Ecto neural progenitor cell (in vitro differentiated cells): Measurements from ENCODE around the gene DOCK6.

Experiments used
- DNase-seq: peaks from one replicate; pipeline ENCODE4 v3.0.0-alpha.2; 2018; ENCODE audit warnings: low spot score

Gene DOCK6

GRCh38 chr19:11261971-11262839 lies at the start of gene DOCK6:
TSS of gene DOCK6 (minus strand) at chr19:11262524. CDS start at chr19:11262440, 84 bp downstream.
- DNase-seq = peak; percentile 79

- no peak for DNase-seq
Observed at GRCh38 chr19:11306337-11306736, 44.0 kb upstream of the DOCK6 start.

- no peak for DNase-seq
Observed at GRCh38 chr19:11304936-11305335, 42.6 kb upstream of the DOCK6 start.

- no peak for DNase-seq
Observed at GRCh38 chr19:11300811-11301120, 38.4 kb upstream of the DOCK6 start.

- DNase-seq = no peak
Observed at GRCh38 chr19:11299946-11300810, 37.9 kb upstream of the DOCK6 start.

GRCh38 chr19:11296264-11296663 lies 33.9 kb upstream of the DOCK6 start:
- DNase-seq = no peak

GRCh38 chr19:11295665-11296245 lies 33.4 kb upstream of the DOCK6 start, which contains the start of gene TSPAN16:
TSS of gene TSPAN16 (plus strand) at chr19:11296160. CDS start at chr19:11296298, 138 bp downstream.
- no peak for DNase-seq

- DNase-seq = no peak
Observed at GRCh38 chr19:11295180-11295579, 32.9 kb upstream of the DOCK6 start.

- peak; percentile 96 for DNase-seq
Observed at GRCh38 chr19:11293433-11294389, 31.4 kb upstream of the DOCK6 start.

GRCh38 chr19:11291991-11292390 lies 29.7 kb upstream of the DOCK6 start:
- no peak for DNase-seq

GRCh38 chr19:11291415-11291814 lies 29.1 kb upstream of the DOCK6 start:
- no peak for DNase-seq

GRCh38 chr19:11290256-11290655 lies 27.9 kb upstream of the DOCK6 start:
- no peak for DNase-seq

GRCh38 chr19:11288349-11288748 lies 26.0 kb upstream of the DOCK6 start:
- no peak for DNase-seq

- no peak for DNase-seq
Observed at GRCh38 chr19:11286312-11286974, 24.1 kb upstream of the DOCK6 start.

GRCh38 chr19:11284515-11284914 lies 22.2 kb upstream of the DOCK6 start:
- no peak for DNase-seq

GRCh38 chr19:11281356-11282049 lies 19.2 kb upstream of the DOCK6 start:
- no peak for DNase-seq

- DNase-seq = no peak
Observed at GRCh38 chr19:11279505-11280236, 17.3 kb upstream of the DOCK6 start.

GRCh38 chr19:11278670-11279069 lies 16.3 kb upstream of the DOCK6 start:
- DNase-seq = no peak

- no peak for DNase-seq
Observed at GRCh38 chr19:11274533-11275086, 12.3 kb upstream of the DOCK6 start.
